OCI-LY3 (cell line): ENCODE results near the gene SEC14L1.

Experiments used
- H2AFZ ChIP-seq: fragments of 200-600, 300-600 bp; shearing (Covaris generic); 2 replicates; pipeline ENCODE4 v1.6.0; 2014; ENCODE audit warnings: antibody characterized with exemption, low read depth, low read length
- H3K27ac ChIP-seq: fragments of 200-600, 300-600 bp; sonication (generic); 2 replicates; pipeline ENCODE4 v1.5.1; 2014; ENCODE audit warnings: mild to moderate bottlenecking, low read length, moderate library complexity, mixed read lengths
- H3K27me3 ChIP-seq: fragments of 200-600, 300-600 bp; sonication (generic); 2 replicates; pipeline ENCODE4 v1.6.1; 2014; ENCODE audit warnings: low read depth, low read length, mixed read lengths
- H3K36me3 ChIP-seq: fragments of 200-600, 300-600 bp; sonication (generic); replicated peaks from 2 replicates; pipeline ENCODE3; 2014; ENCODE audit warnings: low read depth, low read length, mixed read lengths
- H3K4me1 ChIP-seq: fragments of 300-600, 200-600 bp; sonication (generic); 2 replicates; pipeline ENCODE4 v1.6.1; 2014; ENCODE audit warnings: low read length, mixed read lengths
- H3K4me2 ChIP-seq: fragments of 200-600, 300-600 bp; sonication (generic); 2 replicates; pipeline ENCODE4 v1.6.1; 2014; ENCODE audit warnings: low read length, mixed read lengths
- H3K4me3 ChIP-seq: fragments of 300-600, 200-600 bp; sonication (generic); 2 replicates; pipeline ENCODE4 v1.5.1; 2014; ENCODE audit warnings: antibody characterized with exemption, mild to moderate bottlenecking, low read length, moderate library complexity
- H3K79me2 ChIP-seq: fragments of 300-600, 200-600 bp; shearing (Covaris generic); 2 replicates; pipeline ENCODE4 v1.6.1; 2014; ENCODE audit warnings: mild to moderate bottlenecking, low read length, mixed read lengths
- H3K9ac ChIP-seq: fragments of 300-600, 200-600 bp; shearing (Covaris generic); 2 replicates; pipeline ENCODE4 v1.6.0; 2014; ENCODE audit warnings: mild to moderate bottlenecking, low read length, moderate library complexity
- H3K9me3 ChIP-seq: fragments of 200-600, 300-600 bp; shearing (Covaris generic); 2 replicates; pipeline ENCODE4 v1.6.1; 2014; ENCODE audit warnings: low read length, mixed read lengths; ENCODE audit not compliant: insufficient read depth
- H4K20me1 ChIP-seq: fragments of 200-600, 300-600 bp; sonication (generic); 2 replicates; pipeline ENCODE4 v1.6.1; 2016; ENCODE audit warnings: low read length, mixed read lengths; ENCODE audit not compliant: insufficient read depth
- EZH2phosphoT487 ChIP-seq: fragments of 200-600 bp; shearing (Covaris generic); IDR thresholded peaks from 2 replicates; pipeline ENCODE4 v1.6.1; 2018; ENCODE audit warnings: antibody characterized with exemption, mixed run types, low read depth
- TF ChIP-seq, protein P1 (sequence below): fragments of 200-600, 300-600 bp; sonication (generic); IDR thresholded peaks from 2 replicates; pipeline ENCODE4 v1.5.1; 2014; ENCODE audit warnings: antibody characterized with exemption, low read length, low read depth

SEC14L1 gene

DNA sequence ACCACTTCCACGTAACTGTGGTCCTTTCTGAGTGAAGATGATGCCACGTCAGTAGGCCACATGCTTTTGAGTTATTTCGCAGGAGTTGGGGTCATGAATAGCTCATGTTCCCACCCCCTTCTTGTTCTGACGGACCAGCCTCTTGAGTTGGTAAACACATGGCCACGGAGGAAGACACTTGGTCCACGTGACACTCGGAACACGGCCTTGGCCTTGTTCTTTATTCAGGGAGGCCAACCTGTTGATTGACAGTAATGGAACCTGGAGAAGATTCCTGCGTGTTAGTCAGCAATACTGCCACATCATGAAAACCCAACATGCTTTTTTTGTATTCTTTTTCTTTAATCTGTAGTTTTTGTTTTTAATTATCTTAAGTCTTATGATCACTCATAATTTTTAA, 56.3 kb downstream of the SEC14L1 start:
- H3K4me2 ChIP-seq = no peak overlapping the region
- no peak overlapping the region for H3K9ac ChIP-seq
- H3K9me3 ChIP-seq = no peaks in the 10 kb centered on the region
- no peaks in the 10 kb centered on the region for H3K4me1 ChIP-seq
- peaks cover 58% of the 10 kb centered on the region for H3K36me3 ChIP-seq
- H2AFZ ChIP-seq = no peak overlapping the region
- H4K20me1 ChIP-seq = no peaks in the 10 kb centered on the region
- TF ChIP-seq, protein P1, sequence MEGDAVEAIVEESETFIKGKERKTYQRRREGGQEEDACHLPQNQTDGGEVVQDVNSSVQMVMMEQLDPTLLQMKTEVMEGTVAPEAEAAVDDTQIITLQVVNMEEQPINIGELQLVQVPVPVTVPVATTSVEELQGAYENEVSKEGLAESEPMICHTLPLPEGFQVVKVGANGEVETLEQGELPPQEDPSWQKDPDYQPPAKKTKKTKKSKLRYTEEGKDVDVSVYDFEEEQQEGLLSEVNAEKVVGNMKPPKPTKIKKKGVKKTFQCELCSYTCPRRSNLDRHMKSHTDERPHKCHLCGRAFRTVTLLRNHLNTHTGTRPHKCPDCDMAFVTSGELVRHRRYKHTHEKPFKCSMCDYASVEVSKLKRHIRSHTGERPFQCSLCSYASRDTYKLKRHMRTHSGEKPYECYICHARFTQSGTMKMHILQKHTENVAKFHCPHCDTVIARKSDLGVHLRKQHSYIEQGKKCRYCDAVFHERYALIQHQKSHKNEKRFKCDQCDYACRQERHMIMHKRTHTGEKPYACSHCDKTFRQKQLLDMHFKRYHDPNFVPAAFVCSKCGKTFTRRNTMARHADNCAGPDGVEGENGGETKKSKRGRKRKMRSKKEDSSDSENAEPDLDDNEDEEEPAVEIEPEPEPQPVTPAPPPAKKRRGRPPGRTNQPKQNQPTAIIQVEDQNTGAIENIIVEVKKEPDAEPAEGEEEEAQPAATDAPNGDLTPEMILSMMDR = no peak
- TF ChIP-seq EZH2phosphoT487 = no peak
- no peak overlapping the region for H3K4me3 ChIP-seq
- no peaks in the 10 kb centered on the region for H3K79me2 ChIP-seq
- no peaks in the 10 kb centered on the region for H3K27me3 ChIP-seq
- no peak overlapping the region for H3K27ac ChIP-seq

GRCh38 chr17:77200711-77201110, 59.9 kb downstream of the SEC14L1 start:
- Histone ChIP-seq H3K27ac (no peak overlapping the region), H3K79me2 (no peaks in the 10 kb centered on the region), H3K9ac (no peak overlapping the region), H3K4me1 (no peaks in the 10 kb centered on the region), H3K4me3 (no peak overlapping the region), H4K20me1 (0 out of 2 replicates have a peak, but pooled peaks cover 2% of the 10 kb centered on the region), H2AFZ (no peak overlapping the region), H3K36me3 (peaks cover 66% of the 10 kb centered on the region), H3K9me3 (no peaks in the 10 kb centered on the region), H3K27me3 (no peaks in the 10 kb centered on the region), H3K4me2 (no peak overlapping the region)
- TF ChIP-seq, protein P1 = no peak
- TF ChIP-seq EZH2phosphoT487 = no peak

- no peaks in the 10 kb centered on the region for H3K27me3 ChIP-seq
- no peak overlapping the region for H3K4me3 ChIP-seq
- no peak overlapping the region for H3K4me2 ChIP-seq
- no peaks in the 10 kb centered on the region for H3K79me2 ChIP-seq
- TF ChIP-seq, protein P1 = no peak
- no peak for TF ChIP-seq EZH2phosphoT487
- no peaks in the 10 kb centered on the region for H3K4me1 ChIP-seq
- H3K36me3 ChIP-seq = peaks cover 63% of the 10 kb centered on the region
- no peak overlapping the region for H3K9ac ChIP-seq
- no peak overlapping the region for H3K27ac ChIP-seq
- H2AFZ ChIP-seq = no peak overlapping the region
- no peaks in the 10 kb centered on the region for H3K9me3 ChIP-seq
- 0 out of 2 replicates have a peak, but pooled peaks cover 2% of the 10 kb centered on the region for H4K20me1 ChIP-seq
Measured at GRCh38 chr17:77203436-77203835, 62.7 kb downstream of the SEC14L1 start.

DNA sequence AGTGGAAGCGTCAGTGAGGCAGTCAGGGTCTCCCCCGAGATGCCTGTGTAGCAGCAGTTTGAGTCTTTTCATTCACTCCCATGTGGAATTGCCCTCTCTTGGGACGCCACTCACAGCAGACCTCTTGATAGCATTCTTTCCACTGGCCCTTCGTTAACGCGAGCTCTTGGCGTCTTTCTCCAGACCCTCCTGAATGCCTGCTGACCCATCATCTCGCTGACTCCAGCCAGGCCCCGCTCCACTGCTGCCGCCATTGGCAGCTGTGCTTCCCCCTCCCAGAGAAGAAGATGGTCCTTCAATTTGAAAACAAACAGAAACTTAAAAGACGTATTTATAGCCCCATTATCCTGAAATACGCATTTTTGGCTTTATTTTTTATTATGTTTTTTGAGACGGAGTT, 63.1 kb downstream of the SEC14L1 start:
- no peak overlapping the region for H3K27ac ChIP-seq
- 0 out of 2 replicates have a peak, but pooled peaks cover 3% of the 10 kb centered on the region for H4K20me1 ChIP-seq
- H3K36me3 ChIP-seq = peaks cover 67% of the 10 kb centered on the region
- H2AFZ ChIP-seq = no peak overlapping the region
- TF ChIP-seq EZH2phosphoT487 = no peak
- TF ChIP-seq, protein P1 = no peak
- H3K4me1 ChIP-seq = no peaks in the 10 kb centered on the region
- no peaks in the 10 kb centered on the region for H3K27me3 ChIP-seq
- no peak overlapping the region for H3K9ac ChIP-seq
- H3K79me2 ChIP-seq = no peaks in the 10 kb centered on the region
- H3K4me2 ChIP-seq = no peak overlapping the region
- no peaks in the 10 kb centered on the region for H3K9me3 ChIP-seq
- no peak overlapping the region for H3K4me3 ChIP-seq
